Activated CD4-positive, alpha-beta memory T cell treated with anti-CD3 and anti-CD28 coated beads for 36 hours (primary cell): ENCODE results near the gene AMD1. TPM values are rescaled to one million over a fixed set of nuclear protein-coding genes. Genes with fewer than 3 reads are reported as not detected.
"Not testable (repeated sequence)": the region's sequence is repeated elsewhere in the genome, so short reads cannot be mapped to it uniquely, and the experiment has no call there.

ENCODE experiments used
- CTCF ChIA-PET: fragments of 350-600 bp; sonication (Branson Sonifier 250); formaldehyde crosslinking; loops from one replicate; lab custom pipeline; 2021; ENCODE audit warnings: antibody characterized with exemption, inconsistent platforms; lab: Charles Lee
- POLR2A ChIA-PET: fragments of 350-600 bp; sonication (Branson Sonifier 250); formaldehyde crosslinking; loops from one replicate; lab custom pipeline; 2021; ENCODE audit warnings: antibody characterized with exemption; lab: Charles Lee
- DNase-seq: peaks from one replicate; pipeline ENCODE4 v3.0.0-alpha.2; 2020
- H3K27ac Mint-ChIP-seq: one replicate; pipeline ENCODE4 v1.8.0; 2021; ENCODE audit warnings: mixed read lengths
- H3K27me3 Mint-ChIP-seq: one replicate; pipeline ENCODE4 v1.8.0; 2021; ENCODE audit warnings: mixed read lengths
- H3K36me3 Mint-ChIP-seq: one replicate; pipeline ENCODE4 v1.8.0; 2021; ENCODE audit warnings: mixed read lengths
- H3K4me1 Mint-ChIP-seq: one replicate; pipeline ENCODE4 v1.8.0; 2021; ENCODE audit warnings: low read depth, mixed read lengths
- H3K4me3 Mint-ChIP-seq: one replicate; pipeline ENCODE4 v1.8.0; 2021; ENCODE audit warnings: mild to moderate bottlenecking, mixed read lengths
- H3K9me3 Mint-ChIP-seq: one replicate; pipeline ENCODE4 v1.8.0; 2021; ENCODE audit warnings: mixed read lengths
- intact Hi-C: fragments of 100-400 bp; cut with micrococcal nuclease; formaldehyde crosslinking; loops from one replicate; pipeline ENCODE4 v1.15.1; 2023
- total RNA-seq, 2 experiments: library from RNA; stranded (reverse); gene quantifications; one replicate each; pipeline ENCODE4 v1.2.3, GENCODE V29; 2021

Gene AMD1
- total RNA-seq, 2 experiments from 2014 or later: 79.1 to 84.3 TPM

GRCh38 chr6:110897433-110897832 lies 22.8 kb downstream of the AMD1 start:
- intact Hi-C loops: no loop called here
- H3K27me3 Mint-ChIP-seq: no peaks in the 10 kb centered on the region
- H3K4me3 Mint-ChIP-seq: no peak overlapping the region
- no peak for DNase-seq
- CTCF ChIA-PET: interaction anchor here (1.0 kb wide), 1 partner anchor 20 kb away, joined by 3 read pairs; no protein-coding TSS in a partner anchor
- no peaks in the 10 kb centered on the region for H3K4me1 Mint-ChIP-seq
- no peak overlapping the region for H3K27ac Mint-ChIP-seq
- POLR2A ChIA-PET: no interaction called here
- H3K9me3 Mint-ChIP-seq: no peaks in the 10 kb centered on the region
- peaks cover 55% of the 10 kb centered on the region for H3K36me3 Mint-ChIP-seq

DNA sequence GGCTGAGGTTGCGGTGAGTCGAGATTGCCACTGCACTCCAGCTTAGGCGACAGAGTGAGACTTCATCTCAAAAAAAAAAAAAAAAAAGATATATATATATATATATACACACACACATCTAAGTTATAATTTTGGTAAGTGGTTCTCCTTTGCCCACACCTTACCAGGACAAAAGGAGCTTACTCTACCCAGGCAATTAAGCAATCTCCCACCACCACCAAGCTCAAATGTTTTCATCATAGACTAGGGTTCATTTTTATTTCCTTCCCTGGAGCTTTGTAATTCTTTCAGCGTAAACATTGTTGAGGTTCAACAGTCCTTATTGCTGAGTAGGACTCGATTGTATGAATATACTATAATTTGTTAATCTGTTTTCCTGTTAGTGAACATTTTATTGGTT lies 23.5 kb downstream of the AMD1 start:
- CTCF ChIA-PET: interaction anchor here (1.0 kb wide), 2 partner anchors 21 to 114 kb away, joined by 3 read pairs; no protein-coding TSS in a partner anchor
- no peaks in the 10 kb centered on the region for H3K27me3 Mint-ChIP-seq
- POLR2A ChIA-PET: interaction anchor here (0.6 to 1.1 kb wide), 2 partner anchors 23 to 47 kb away, joined by 3 to 4 read pairs; no protein-coding TSS in a partner anchor
- DNase-seq: no peak
- H3K9me3 Mint-ChIP-seq: peaks cover under 1% of the 10 kb centered on the region
- no peaks in the 10 kb centered on the region for H3K4me1 Mint-ChIP-seq
- H3K4me3 Mint-ChIP-seq: no peak overlapping the region
- intact Hi-C loops: no loop called here
- no peak overlapping the region for H3K27ac Mint-ChIP-seq
- H3K36me3 Mint-ChIP-seq: peaks cover 51% of the 10 kb centered on the region

- DNase-seq: no peak
- H3K36me3 Mint-ChIP-seq: peaks cover 51% of the 10 kb centered on the region
- ChIA-PET POLR2A (no interaction called here), CTCF (no interaction called here)
- intact Hi-C loops: no loop called here
- no peak overlapping the region for H3K4me3 Mint-ChIP-seq
- H3K4me1 Mint-ChIP-seq: no peaks in the 10 kb centered on the region
- H3K9me3 Mint-ChIP-seq: peaks cover 20% of the 10 kb centered on the region
- no peak overlapping the region for H3K27ac Mint-ChIP-seq
- no peaks in the 10 kb centered on the region for H3K27me3 Mint-ChIP-seq
These were observed 25.5 kb downstream of the AMD1 start for GRCh38 chr6:110900028-110900598.

GRCh38 chr6:110901601-110902000 lies 27.0 kb downstream of the AMD1 start:
- H3K4me1 Mint-ChIP-seq, CTCF ChIA-PET, H3K27me3 Mint-ChIP-seq, H3K4me3 Mint-ChIP-seq, DNase-seq, intact Hi-C loops, H3K27ac Mint-ChIP-seq: not testable (repeated sequence)
- Mint-ChIP-seq H3K36me3 (peaks cover 46% of the 10 kb centered on the region), H3K9me3 (peaks cover 32% of the 10 kb centered on the region)
- POLR2A ChIA-PET: interaction anchor here (0.6 kb wide), 1 partner anchor 20 kb away, joined by 4 read pairs; no protein-coding TSS in a partner anchor

DNA sequence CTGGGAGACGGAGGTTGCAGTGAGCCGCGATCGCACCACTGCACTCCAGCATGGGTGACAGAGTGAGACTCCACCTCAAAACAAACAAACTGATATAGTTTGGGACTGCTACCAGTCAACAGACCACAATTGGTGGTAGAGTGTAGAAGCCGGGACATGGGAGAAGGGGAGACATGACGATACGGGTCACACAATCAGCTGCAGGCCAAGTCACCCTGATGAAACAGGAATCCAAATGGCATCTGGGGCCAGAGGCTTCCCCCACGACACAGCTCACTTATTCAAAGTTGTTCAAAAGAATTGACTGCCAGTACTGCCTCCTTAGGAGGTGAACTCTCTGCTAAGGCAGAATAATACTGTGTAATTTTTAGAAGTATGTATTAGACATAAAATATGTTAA lies 27.5 kb downstream of the AMD1 start:
- POLR2A ChIA-PET: interaction anchor here (0.6 kb wide), 1 partner anchor 20 kb away, joined by 4 read pairs; no protein-coding TSS in a partner anchor
- Mint-ChIP-seq H3K4me3 (no peak overlapping the region), H3K4me1 (no peaks in the 10 kb centered on the region), H3K27me3 (no peaks in the 10 kb centered on the region), H3K9me3 (peaks cover 36% of the 10 kb centered on the region), H3K36me3 (peaks cover 47% of the 10 kb centered on the region), H3K27ac (no peak overlapping the region)
- CTCF ChIA-PET: no interaction called here
- intact Hi-C loops: no loop called here
- no peak for DNase-seq

DNA sequence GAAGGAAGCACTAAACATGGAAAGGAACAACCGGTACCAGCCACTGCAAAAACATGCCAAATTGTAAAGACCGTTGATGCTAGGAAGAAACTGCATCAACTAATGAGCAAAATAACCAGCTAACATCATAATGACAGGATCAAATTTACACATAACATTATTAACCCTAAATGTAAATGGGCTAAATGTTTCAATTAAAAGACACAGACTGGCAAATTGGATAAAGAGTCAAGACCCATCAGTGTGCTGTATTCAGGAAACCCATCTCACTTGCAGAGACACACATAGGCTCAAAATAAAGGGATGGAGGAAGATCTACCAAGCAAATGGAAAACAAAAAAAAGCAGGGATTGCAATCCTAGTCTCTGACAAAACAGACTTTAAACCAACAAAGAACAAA lies 31.7 kb downstream of the AMD1 start:
- H3K9me3 Mint-ChIP-seq: peaks cover 55% of the 10 kb centered on the region
- H3K27ac Mint-ChIP-seq, DNase-seq, H3K4me3 Mint-ChIP-seq, POLR2A ChIA-PET, CTCF ChIA-PET, H3K27me3 Mint-ChIP-seq, H3K4me1 Mint-ChIP-seq, intact Hi-C loops: not testable (repeated sequence)
- peaks cover 30% of the 10 kb centered on the region for H3K36me3 Mint-ChIP-seq

- Mint-ChIP-seq H3K4me1 (peaks cover 5% of the 10 kb centered on the region), H3K27me3 (peaks cover 1% of the 10 kb centered on the region), H3K36me3 (no peaks in the 10 kb centered on the region), H3K27ac (no peak overlapping the region), H3K9me3 (no peaks in the 10 kb centered on the region), H3K4me3 (no peak overlapping the region)
- DNase-seq: no peak
- POLR2A ChIA-PET: no interaction called here
- intact Hi-C loops: no loop called here
- CTCF ChIA-PET: no interaction called here
These were observed 56.2 kb downstream of the AMD1 start for GRCh38 chr6:110930781-110931180.

DNA sequence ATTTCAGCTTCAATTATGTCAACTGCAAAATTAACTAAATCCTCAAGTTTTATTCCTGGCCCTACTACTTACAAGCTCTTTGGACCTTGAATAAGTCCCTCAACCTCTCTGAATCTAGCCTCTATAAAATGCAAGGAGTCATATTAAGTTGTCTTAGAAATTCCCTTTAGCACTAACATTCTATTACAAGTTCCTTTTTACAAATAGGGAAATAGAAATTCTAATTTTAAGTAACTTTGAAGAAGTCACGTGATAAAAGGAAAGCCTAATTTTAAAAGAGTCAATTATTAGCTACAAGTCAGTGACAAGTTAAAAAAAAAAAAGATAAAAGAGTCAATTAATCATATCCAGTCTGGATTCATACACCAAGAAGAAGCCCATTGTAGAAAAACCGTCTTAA lies 59.3 kb downstream of the AMD1 start:
- Mint-ChIP-seq H3K4me3 (no peak overlapping the region), H3K4me1 (peaks cover 5% of the 10 kb centered on the region), H3K36me3 (no peaks in the 10 kb centered on the region), H3K27ac (no peak overlapping the region), H3K27me3 (no peaks in the 10 kb centered on the region), H3K9me3 (no peaks in the 10 kb centered on the region)
- ChIA-PET CTCF (interaction anchor here (0.9 kb wide), 1 partner anchor 252 kb away, joined by 4 read pairs; no protein-coding TSS in a partner anchor), POLR2A (no interaction called here)
- intact Hi-C loops: no loop called here
- no peak for DNase-seq

- H3K4me1 Mint-ChIP-seq: peaks cover 8% of the 10 kb centered on the region
- no peak for DNase-seq
- no peaks in the 10 kb centered on the region for H3K9me3 Mint-ChIP-seq
- CTCF ChIA-PET: interaction anchor here (0.9 kb wide), 1 partner anchor 252 kb away, joined by 4 read pairs; no protein-coding TSS in a partner anchor
- intact Hi-C loops: no loop called here
- H3K4me3 Mint-ChIP-seq: no peak overlapping the region
- no peaks in the 10 kb centered on the region for H3K36me3 Mint-ChIP-seq
- no peaks in the 10 kb centered on the region for H3K27me3 Mint-ChIP-seq
- POLR2A ChIA-PET: no interaction called here
- no peak overlapping the region for H3K27ac Mint-ChIP-seq
These were observed 59.9 kb downstream of the AMD1 start for GRCh38 chr6:110934381-110934898.

- ChIA-PET CTCF (no interaction called here), POLR2A (no interaction called here)
- H3K27ac Mint-ChIP-seq: no peak overlapping the region
- no peaks in the 10 kb centered on the region for H3K36me3 Mint-ChIP-seq
- H3K27me3 Mint-ChIP-seq: no peaks in the 10 kb centered on the region
- intact Hi-C loops: no loop called here
- no peak for DNase-seq
- H3K9me3 Mint-ChIP-seq: no peaks in the 10 kb centered on the region
- peaks cover 7% of the 10 kb centered on the region for H3K4me1 Mint-ChIP-seq
- H3K4me3 Mint-ChIP-seq: no peak overlapping the region
These were observed 60.6 kb downstream of the AMD1 start for GRCh38 chr6:110935171-110935570.

DNA sequence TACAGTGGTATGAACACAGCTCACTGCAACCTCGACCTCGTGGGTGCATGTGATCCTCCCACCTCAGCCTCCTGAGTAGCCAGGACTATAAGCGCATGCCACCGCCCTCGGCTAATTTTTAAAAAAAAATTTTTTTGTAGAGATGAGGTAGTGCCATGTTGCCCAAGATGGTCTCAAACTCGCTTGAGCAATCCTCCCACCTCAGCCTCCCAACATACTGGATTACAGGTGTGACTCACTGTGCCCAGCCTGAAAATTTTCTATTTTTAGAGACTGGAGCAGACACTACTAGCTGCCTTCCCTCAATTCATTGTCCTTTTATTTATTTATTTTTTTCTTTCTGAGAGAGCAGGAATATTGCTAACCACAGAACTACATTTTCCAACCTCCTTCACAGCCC lies 63.6 kb downstream of the AMD1 start:
- ChIA-PET CTCF (no interaction called here), POLR2A (no interaction called here)
- peaks cover 4% of the 10 kb centered on the region for H3K4me1 Mint-ChIP-seq
- no peaks in the 10 kb centered on the region for H3K36me3 Mint-ChIP-seq
- no peak overlapping the region for H3K27ac Mint-ChIP-seq
- no peaks in the 10 kb centered on the region for H3K9me3 Mint-ChIP-seq
- no peak overlapping the region for H3K4me3 Mint-ChIP-seq
- H3K27me3 Mint-ChIP-seq: no peaks in the 10 kb centered on the region
- no peak for DNase-seq
- intact Hi-C loops: no loop called here

DNA sequence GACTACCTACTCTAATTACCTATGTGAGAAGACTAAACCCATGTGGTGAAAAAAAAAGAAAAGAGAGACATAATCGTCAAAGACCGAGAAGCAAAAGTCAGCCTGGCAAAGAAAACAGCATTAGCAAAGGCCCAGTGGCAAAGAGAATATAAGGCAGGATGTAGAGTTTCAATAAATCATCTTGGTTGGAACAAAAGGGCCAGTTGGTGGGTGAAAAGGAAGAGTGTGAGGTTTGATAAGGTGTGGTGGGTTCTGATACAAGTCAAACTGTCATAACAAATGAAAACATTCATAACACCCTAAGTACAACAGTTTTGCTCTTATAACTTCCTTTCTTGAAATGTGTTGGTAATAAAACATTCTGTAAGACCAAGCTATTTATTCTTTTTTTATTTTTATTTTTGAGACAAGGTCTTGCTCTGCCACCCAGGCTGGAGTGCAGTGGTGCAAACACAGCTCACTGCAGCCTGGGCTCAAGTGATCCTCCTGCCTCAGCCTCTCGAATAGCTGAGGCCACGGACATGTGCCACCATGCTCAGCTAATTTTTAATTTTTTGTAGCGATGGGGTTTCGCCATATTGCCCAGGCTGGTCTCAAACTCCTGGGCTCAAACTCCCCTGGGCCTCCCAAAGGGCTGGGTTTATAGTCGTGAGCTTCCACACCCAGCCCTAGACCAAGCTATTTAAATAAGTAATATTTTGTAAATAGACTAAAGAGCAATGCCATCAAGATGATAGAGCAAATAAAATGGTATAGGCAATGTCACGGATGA lies 65.0 kb downstream of the AMD1 start:
- intact Hi-C loops: loop anchor here (5.0 to 10.0 kb wide), 2 partner anchors 43 to 545 kb away; partner anchors contain the start of genes REV3L and RPF2
- no peak for DNase-seq
- Mint-ChIP-seq H3K27me3 (no peaks in the 10 kb centered on the region), H3K4me3 (no peak overlapping the region), H3K36me3 (no peaks in the 10 kb centered on the region), H3K9me3 (no peaks in the 10 kb centered on the region), H3K27ac (no peak overlapping the region), H3K4me1 (peaks cover 12% of the 10 kb centered on the region)
- ChIA-PET POLR2A (no interaction called here), CTCF (interaction anchor here (0.5 to 1.8 kb wide), 2 partner anchors 184 to 257 kb away, joined by 3 to 4 read pairs; no protein-coding TSS in a partner anchor)
